Keratinocyte (primary cell): ENCODE measurements around the gene PLPPR1.

Experiments used
- EZH2 ChIP-seq: IDR thresholded peaks from one replicate; pipeline ENCODE4 v1.6.1; 2012; ENCODE audit warnings: inconsistent platforms, mild to moderate bottlenecking, low read length, moderate library complexity
- TF ChIP-seq, protein P1 (sequence below), 3 experiments: IDR thresholded peaks in 1 of 3; conservative IDR thresholded peaks in 1 of 3; optimal IDR thresholded peaks in 1 of 3; 2 replicates in 2 of 3; 3 replicates in 1 of 3; pipeline versions ENCODE3 to v1.5.1; 2011; ENCODE audit warnings: low read length in 3 of 3, mild to moderate bottlenecking in 3 of 3, moderate library complexity in 2 of 3, control low read depth in 1 of 3, inconsistent platforms in 1 of 3; ENCODE audit not compliant: insufficient read depth in 2 of 3; ENCODE audit errors: extremely low read depth in 1 of 3

DNA sequence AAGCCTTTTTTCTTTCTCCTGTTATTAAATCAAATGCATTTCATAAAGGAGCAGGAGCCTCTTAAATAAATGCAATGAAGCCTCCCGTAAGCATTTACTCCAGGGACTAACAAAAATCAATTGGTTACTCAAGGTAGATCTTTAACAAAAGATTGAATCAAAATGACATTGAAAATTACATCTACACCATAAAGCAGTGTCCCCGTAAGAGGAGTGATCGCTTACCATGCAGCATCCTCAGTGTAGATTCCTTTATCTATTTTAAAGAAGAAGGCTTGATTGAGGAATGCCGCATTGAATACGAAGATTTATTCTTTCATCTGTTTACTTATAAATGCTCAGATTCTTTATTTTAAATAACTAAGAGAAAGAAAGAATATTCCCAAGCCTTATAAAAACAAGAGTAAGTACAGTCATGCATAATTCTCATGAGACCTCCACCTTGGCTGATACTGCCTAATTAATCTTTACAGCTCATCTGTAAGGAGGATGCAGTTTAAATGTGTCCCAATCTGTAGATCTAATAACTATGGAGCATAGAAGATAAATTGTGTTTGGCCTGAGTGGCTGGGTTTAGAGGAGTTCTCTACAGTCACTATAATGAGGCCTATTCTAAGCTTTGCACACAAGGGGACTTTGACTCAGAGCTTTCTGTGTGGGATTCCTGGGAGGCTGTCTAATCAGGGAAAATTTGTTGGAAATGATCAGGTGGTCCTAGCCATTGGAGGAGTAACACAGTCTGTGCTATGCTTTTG lies 55.1 kb downstream of the PLPPR1 start:
- TF ChIP-seq, protein P1, sequence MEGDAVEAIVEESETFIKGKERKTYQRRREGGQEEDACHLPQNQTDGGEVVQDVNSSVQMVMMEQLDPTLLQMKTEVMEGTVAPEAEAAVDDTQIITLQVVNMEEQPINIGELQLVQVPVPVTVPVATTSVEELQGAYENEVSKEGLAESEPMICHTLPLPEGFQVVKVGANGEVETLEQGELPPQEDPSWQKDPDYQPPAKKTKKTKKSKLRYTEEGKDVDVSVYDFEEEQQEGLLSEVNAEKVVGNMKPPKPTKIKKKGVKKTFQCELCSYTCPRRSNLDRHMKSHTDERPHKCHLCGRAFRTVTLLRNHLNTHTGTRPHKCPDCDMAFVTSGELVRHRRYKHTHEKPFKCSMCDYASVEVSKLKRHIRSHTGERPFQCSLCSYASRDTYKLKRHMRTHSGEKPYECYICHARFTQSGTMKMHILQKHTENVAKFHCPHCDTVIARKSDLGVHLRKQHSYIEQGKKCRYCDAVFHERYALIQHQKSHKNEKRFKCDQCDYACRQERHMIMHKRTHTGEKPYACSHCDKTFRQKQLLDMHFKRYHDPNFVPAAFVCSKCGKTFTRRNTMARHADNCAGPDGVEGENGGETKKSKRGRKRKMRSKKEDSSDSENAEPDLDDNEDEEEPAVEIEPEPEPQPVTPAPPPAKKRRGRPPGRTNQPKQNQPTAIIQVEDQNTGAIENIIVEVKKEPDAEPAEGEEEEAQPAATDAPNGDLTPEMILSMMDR (optimal IDR thresholded peaks at IDR 0.05 in 1 of 3, IDR thresholded peaks at IDR 0.05 in 1 of 3, conservative IDR thresholded peaks at IDR 0.05 in 1 of 3; ENCODE audit: extremely low read depth in 1 of 3, insufficient read depth in 2 of 3, low read length in 3 of 3) = no peak
- no peak for TF ChIP-seq EZH2
